Muscle of leg (tissue), 11 donors: ENCODE data around the gene ETS2. TPM values are rescaled to one million over a fixed set of nuclear protein-coding genes. Genes with fewer than 3 reads are reported as not detected.
A peak's percentile ranks its signal among the peaks of the same experiment; 100 is the strongest.

ENCODE experiments used
- DNase-seq: peaks from one replicate; pipeline ENCODE4 v3.0.0; 2013
- H3K27ac ChIP-seq: one replicate; pipeline ENCODE4 v1.5.1; 2013; ENCODE audit warnings: mild to moderate bottlenecking, low read length, control low read depth
- H3K27me3 ChIP-seq: one replicate; pipeline ENCODE4 v1.6.1; 2013; ENCODE audit warnings: low read length; ENCODE audit not compliant: control insufficient read depth, insufficient read depth
- H3K36me3 ChIP-seq: one replicate; pipeline ENCODE4 v1.6.1; 2013; ENCODE audit warnings: low read length; ENCODE audit not compliant: control insufficient read depth, insufficient read depth
- H3K4me1 ChIP-seq: one replicate; pipeline ENCODE4 v1.6.1; 2013; ENCODE audit warnings: low read length; ENCODE audit not compliant: control insufficient read depth, insufficient read depth
- H3K4me3 ChIP-seq: one replicate; pipeline ENCODE4 v1.5.1; 2013; ENCODE audit warnings: low read length, control low read depth
- H3K9me3 ChIP-seq: replicated peaks from 2 replicates; pipeline ENCODE4 v1.6.1; 2013; ENCODE audit warnings: low read depth, low read length; ENCODE audit not compliant: control insufficient read depth
- WGBS: methylation state at CpG from one replicate; pipeline ENCODE4 v1.1.5; 2013; ENCODE audit warnings: missing lambda C conversion rate; ENCODE audit not compliant: insufficient coverage; 5-methylcytosine and 5-hydroxymethylcytosine counted together
- polyA plus RNA-seq, 8 donors: library from polyadenylated mRNA; unstranded; fragments of 120-200 nt; gene quantifications; one replicate each; pipeline versions ENCODE4 v1.2.1 to v1.2.3, GENCODE V29; 2013; ENCODE audit warnings: inconsistent platforms in 1 of 8, low replicate concordance in 1 of 8; ENCODE audit not compliant: insufficient read length in 8 of 8, insufficient read depth in 1 of 8
- total RNA-seq: library from RNA; stranded (reverse); fragments of 120-200 nt; gene quantifications from one replicate; pipeline ENCODE4 v1.2.4, GENCODE V29; 2013

The ETS2 gene
- total and polyA plus RNA-seq, 9 donors = 19.7 to 35.4 (median 27.0) TPM

DNA sequence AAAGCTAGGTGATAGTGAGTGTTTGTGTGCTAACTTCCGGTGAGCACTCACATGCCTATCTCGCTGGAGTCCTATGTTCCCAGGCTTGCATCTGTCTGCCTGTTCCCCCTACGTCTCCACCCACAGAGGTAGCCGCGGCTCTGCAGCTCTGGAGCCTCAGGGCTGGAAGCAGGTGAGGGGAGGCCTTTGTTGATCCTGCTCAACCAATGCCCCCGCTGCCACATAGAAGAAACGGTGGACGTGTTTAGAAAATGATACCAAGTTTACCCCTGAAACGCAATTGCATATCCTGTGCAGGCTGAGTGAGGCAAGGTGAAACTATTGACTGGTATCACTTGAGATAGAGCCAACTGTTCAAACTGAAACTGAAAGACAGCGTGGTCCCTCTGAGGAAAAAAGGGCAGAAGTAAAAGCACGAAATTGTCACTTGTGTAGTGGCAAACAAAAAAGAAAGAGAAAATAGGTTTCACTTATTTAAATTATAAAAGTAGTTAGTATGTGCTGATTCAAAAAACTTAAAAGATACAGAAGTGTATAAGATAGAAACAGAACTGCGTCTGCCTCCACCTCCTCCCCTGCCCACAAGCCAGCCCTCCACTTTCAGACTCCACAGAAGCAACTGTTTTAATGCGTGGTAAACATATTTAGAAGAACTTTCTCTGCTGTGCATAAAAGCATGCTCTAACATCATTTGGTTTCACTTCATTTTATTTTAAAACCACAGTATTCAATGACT lies 38.6 kb upstream of the ETS2 start:
- peak; percentile 29 for DNase-seq
- Histone ChIP-seq H3K36me3 (no peaks in the 10 kb centered on the region), H3K9me3 (peaks cover 5% of the 10 kb centered on the region), H3K27ac (no peak overlapping the region), H3K27me3 (no peaks in the 10 kb centered on the region), H3K4me1 (peaks cover 3% of the 10 kb centered on the region), H3K4me3 (no peak overlapping the region)
- 73% methylated on average over 5 of the region's 13 CpGs for WGBS

- DNase-seq = peak; percentile 48
- 72% methylated on average over 5 of the region's 13 CpGs for WGBS
- peaks cover 7% of the 10 kb centered on the region for H3K4me1 ChIP-seq
- no peak overlapping the region for H3K27ac ChIP-seq
- no peak overlapping the region for H3K4me3 ChIP-seq
- H3K27me3 ChIP-seq = no peaks in the 10 kb centered on the region
- H3K9me3 ChIP-seq = peaks cover 5% of the 10 kb centered on the region
- H3K36me3 ChIP-seq = no peaks in the 10 kb centered on the region
Measured at GRCh38 chr21:38768471-38769063, 37.2 kb upstream of the ETS2 start.

- Histone ChIP-seq H3K4me1 (peaks cover 13% of the 10 kb centered on the region), H3K9me3 (peaks cover 5% of the 10 kb centered on the region), H3K27me3 (no peaks in the 10 kb centered on the region), H3K36me3 (no peaks in the 10 kb centered on the region), H3K27ac (no peak overlapping the region), H3K4me3 (no peak overlapping the region)
- 83% methylated on average over 5 of the region's 9 CpGs for WGBS
- DNase-seq = peak; percentile 71
Measured at GRCh38 chr21:38769191-38769780, 36.4 kb upstream of the ETS2 start.

DNA sequence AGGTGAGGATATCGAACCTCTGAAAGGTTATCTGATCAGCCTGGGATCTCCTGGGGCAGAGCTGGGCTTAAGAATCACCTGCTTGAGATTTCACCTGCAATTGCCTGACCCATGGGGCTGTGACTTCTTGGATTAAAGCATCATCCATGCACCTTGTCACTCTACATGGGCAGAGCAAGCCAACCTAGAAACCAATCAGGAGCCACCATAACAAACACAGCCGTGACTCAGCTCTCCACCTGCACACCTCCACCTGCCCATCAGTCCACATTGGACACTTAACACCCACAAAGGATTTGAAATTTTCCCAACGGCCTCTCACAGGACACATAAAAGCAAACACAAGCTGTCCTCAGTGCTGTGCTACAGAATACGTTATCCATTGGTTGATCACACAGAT lies 35.1 kb upstream of the ETS2 start:
- Histone ChIP-seq H3K4me3 (no peak overlapping the region), H3K9me3 (peaks cover 5% of the 10 kb centered on the region), H3K4me1 (peaks cover 17% of the 10 kb centered on the region), H3K27ac (no peak overlapping the region), H3K27me3 (no peaks in the 10 kb centered on the region), H3K36me3 (no peaks in the 10 kb centered on the region)
- no CpG with 5 or more reads among the region's 4 CpGs for WGBS
- no peak for DNase-seq

- Histone ChIP-seq H3K4me3 (no peak overlapping the region), H3K9me3 (no peaks in the 10 kb centered on the region), H3K27ac (no peak overlapping the region), H3K36me3 (no peaks in the 10 kb centered on the region), H3K27me3 (no peaks in the 10 kb centered on the region), H3K4me1 (peaks cover 17% of the 10 kb centered on the region)
- no peak for DNase-seq
Measured at GRCh38 chr21:38771536-38771935, 34.2 kb upstream of the ETS2 start.

- Histone ChIP-seq H3K4me3 (no peak overlapping the region), H3K27me3 (no peaks in the 10 kb centered on the region), H3K9me3 (no peaks in the 10 kb centered on the region), H3K36me3 (no peaks in the 10 kb centered on the region), H3K27ac (no peak overlapping the region), H3K4me1 (peaks cover 17% of the 10 kb centered on the region)
- no peak for DNase-seq
Measured at GRCh38 chr21:38772646-38773045, 33.1 kb upstream of the ETS2 start.

GRCh38 chr21:38773099-38774061 lies 32.3 kb upstream of the ETS2 start:
- peaks cover under 1% of the 10 kb centered on the region for H3K9me3 ChIP-seq
- peaks cover 17% of the 10 kb centered on the region for H3K4me1 ChIP-seq
- H3K27ac ChIP-seq = peak overlapping the region; percentile 73
- DNase-seq = peak; percentile 93
- no peaks in the 10 kb centered on the region for H3K36me3 ChIP-seq
- no peak overlapping the region for H3K4me3 ChIP-seq
- H3K27me3 ChIP-seq = no peaks in the 10 kb centered on the region
- 44% methylated on average over 3 of the region's 18 CpGs for WGBS

DNA sequence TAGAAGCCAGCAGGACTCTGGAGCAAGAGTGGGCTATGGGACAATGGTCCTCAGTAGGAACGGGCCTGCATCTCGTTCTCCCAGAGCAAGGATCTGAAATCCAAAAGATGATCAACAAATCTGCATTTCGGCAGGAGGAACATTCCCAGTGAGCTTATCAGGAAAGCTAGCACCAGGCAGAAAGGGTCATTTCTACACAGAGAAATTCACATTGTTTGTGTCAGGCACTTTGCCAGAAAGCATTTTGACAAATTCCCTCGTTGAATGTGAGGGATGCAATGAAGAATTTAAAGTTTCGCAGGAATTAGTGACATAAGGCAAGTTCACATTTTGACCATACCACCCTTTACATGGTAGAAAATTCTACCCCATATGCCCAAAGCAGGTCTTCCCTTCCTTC lies 31.6 kb upstream of the ETS2 start:
- 24% methylated on average over 2 of the region's 5 CpGs for whole genome bisulfite sequencing
- Histone ChIP-seq H3K9me3 (peaks cover 6% of the 10 kb centered on the region), H3K4me1 (peaks cover 16% of the 10 kb centered on the region), H3K27ac (peak overlapping the region; percentile 45), H3K27me3 (no peaks in the 10 kb centered on the region), H3K4me3 (no peak overlapping the region), H3K36me3 (no peaks in the 10 kb centered on the region)
- peak; percentile 43 for DNase-seq

DNA sequence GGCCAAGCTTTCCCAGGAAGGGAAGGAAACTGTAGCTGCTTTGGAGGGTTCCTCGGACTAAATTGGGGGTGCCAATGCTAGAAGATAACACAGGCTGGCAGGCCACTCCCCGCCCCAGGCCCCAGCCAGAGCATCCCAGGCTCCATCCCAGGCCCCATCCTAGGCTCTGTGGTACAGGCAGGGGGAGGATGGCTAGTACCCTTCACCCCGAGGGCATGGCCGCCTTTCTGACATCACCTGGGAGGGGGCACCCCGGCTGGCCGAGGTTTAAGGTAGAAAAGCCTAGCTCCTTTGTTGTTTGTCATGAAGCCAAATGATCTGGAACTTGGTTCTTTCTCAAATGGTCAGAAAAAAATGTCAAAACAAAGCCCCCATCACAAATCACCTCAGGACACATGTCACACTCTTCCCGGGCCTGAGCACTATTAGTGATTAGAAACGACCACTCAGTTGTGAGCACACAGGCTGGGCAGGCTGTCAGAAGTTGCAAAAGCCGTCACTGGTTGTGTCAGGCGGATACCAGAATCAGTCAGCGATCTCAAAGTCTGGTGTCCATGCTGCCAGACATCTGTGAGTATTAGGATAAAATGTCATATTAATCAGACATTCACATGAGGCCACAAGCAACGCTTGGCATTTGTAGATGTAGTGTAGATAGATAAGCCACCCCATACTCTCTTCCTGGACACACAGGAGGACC lies 31.0 kb upstream of the ETS2 start:
- Histone ChIP-seq H3K4me1 (peaks cover 14% of the 10 kb centered on the region), H3K36me3 (no peaks in the 10 kb centered on the region), H3K27ac (no peak overlapping the region), H3K9me3 (peaks cover 6% of the 10 kb centered on the region), H3K27me3 (no peaks in the 10 kb centered on the region), H3K4me3 (no peak overlapping the region)
- DNase-seq = no peak
- 72% methylated on average over 4 of the region's 12 CpGs for whole genome bisulfite sequencing
